ENCODE data around the gene NOC2L. TPM values are rescaled to one million over a fixed set of nuclear protein-coding genes. Genes with fewer than 3 reads are reported as not detected.

Gene NOC2L
- total RNA-seq, 1 donor from 2014 or later: 73.9 TPM

- no peak for DNase-seq (ENCODE audit: low read depth)
- no peak for TF ChIP-seq CTCF (conservative IDR thresholded peaks at IDR 0.05; ENCODE audit: low read depth, low read length)
- H3K4me3 ChIP-seq (ENCODE audit: low read depth, low read length): no peak overlapping the region
Observed at GRCh38 chr1:929712-930632, 29.1 kb downstream of the NOC2L start.

- no peak overlapping the region for H3K4me3 ChIP-seq (ENCODE audit: low read depth, low read length)
- TF ChIP-seq CTCF (conservative IDR thresholded peaks at IDR 0.05; ENCODE audit: low read depth, low read length): no peak
- DNase-seq (ENCODE audit: low read depth): no peak
Observed at GRCh38 chr1:928825-929661, 30.0 kb downstream of the NOC2L start.

- no peak for DNase-seq (ENCODE audit: low read depth)
- H3K4me3 ChIP-seq (ENCODE audit: low read depth, low read length): no peak overlapping the region
- no peak for TF ChIP-seq CTCF (conservative IDR thresholded peaks at IDR 0.05; ENCODE audit: low read depth, low read length)
Observed at GRCh38 chr1:927748-928147, 31.3 kb downstream of the NOC2L start.

- no peak overlapping the region for H3K4me3 ChIP-seq (ENCODE audit: low read depth, low read length)
- DNase-seq (ENCODE audit: low read depth): no peak
- TF ChIP-seq CTCF (conservative IDR thresholded peaks at IDR 0.05; ENCODE audit: low read depth, low read length): no peak
Observed at GRCh38 chr1:927234-927633, 31.8 kb downstream of the NOC2L start.

- DNase-seq (ENCODE audit: low read depth): no peak
- TF ChIP-seq CTCF (conservative IDR thresholded peaks at IDR 0.05; ENCODE audit: low read depth, low read length): no peak
- peak overlapping the region; percentile 49 for H3K4me3 ChIP-seq (ENCODE audit: low read depth, low read length)
Observed at GRCh38 chr1:925561-926421, 33.3 kb downstream of the NOC2L start.

Measured in epithelial cell of proximal tubule (primary cell).